Keratinocyte (primary cell): ENCODE measurements around the gene SLC6A5. TPM values are rescaled to one million over a fixed set of nuclear protein-coding genes. Genes with fewer than 3 reads are reported as not detected.

Experiments
- DNase-seq: peaks from one replicate; pipeline ENCODE4 v3.0.0-alpha.2; 2011; ENCODE audit warnings: low read depth, missing footprints, low spot score
- FAIRE-seq: peaks from 2 replicates; lab custom pipeline; 2011; peaks lifted over from hg19 to GRCh38; lab: Jason Lieb, UNC
- H2AFZ ChIP-seq: 2 replicates; pipeline ENCODE4 v1.6.0; 2012; ENCODE audit warnings: low read length, control low read depth, inconsistent platforms; ENCODE audit not compliant: control insufficient read depth
- H3K27ac ChIP-seq: 2 replicates; pipeline ENCODE4 v1.5.1; 2011; ENCODE audit warnings: low read length; ENCODE audit not compliant: control insufficient read depth, insufficient read depth
- H3K27me3 ChIP-seq: 3 replicates; pipeline ENCODE4 v1.6.0; 2011; ENCODE audit warnings: low read length; ENCODE audit not compliant: control insufficient read depth, insufficient read depth; ENCODE audit errors: extremely low read depth
- H3K36me3 ChIP-seq, 2 experiments: 2 replicates in 1 of 2; 3 replicates in 1 of 2; pipeline ENCODE4 v1.5.1; 2011; ENCODE audit warnings: low read length in 2 of 2, mild to moderate bottlenecking in 1 of 2; ENCODE audit not compliant: control insufficient read depth in 2 of 2, insufficient read depth in 2 of 2; ENCODE audit errors: extremely low read depth in 1 of 2
- H3K4me1 ChIP-seq: 3 replicates; pipeline ENCODE4 v1.5.1; 2011; ENCODE audit warnings: low read length; ENCODE audit not compliant: control insufficient read depth, insufficient read depth; ENCODE audit errors: extremely low read depth
- H3K4me2 ChIP-seq: 3 replicates; pipeline ENCODE4 v1.6.0; 2011; ENCODE audit warnings: low read depth, low read length; ENCODE audit not compliant: control insufficient read depth, insufficient read depth; ENCODE audit errors: extremely low read depth
- H3K4me3 ChIP-seq, 3 experiments: fragments of 200-600 bp in 1 of 3; sonication (generic) in 1 of 3; 2 replicates in 2 of 3; 3 replicates in 1 of 3; pipeline ENCODE4 v1.5.1; 2011 to 2016; ENCODE audit warnings: low read length in 3 of 3, mild to moderate bottlenecking in 3 of 3, control low read depth in 2 of 3, inconsistent platforms in 1 of 3, low read depth in 1 of 3, mixed read lengths in 1 of 3, mixed run types in 1 of 3, moderate library complexity in 1 of 3; ENCODE audit not compliant: control insufficient read depth in 2 of 3, insufficient read depth in 2 of 3; ENCODE audit errors: extremely low read depth in 1 of 3
- H3K79me2 ChIP-seq: 2 replicates; pipeline ENCODE4 v1.6.0; 2012; ENCODE audit warnings: low read length; ENCODE audit not compliant: control insufficient read depth, insufficient read depth
- H3K9ac ChIP-seq: 3 replicates; pipeline ENCODE4 v1.6.0; 2011; ENCODE audit warnings: low read length; ENCODE audit not compliant: control insufficient read depth, insufficient read depth; ENCODE audit errors: extremely low read depth
- H3K9me1 ChIP-seq: 3 replicates; pipeline ENCODE4 v1.6.0; 2011; ENCODE audit warnings: low read length; ENCODE audit not compliant: control insufficient read depth, insufficient read depth; ENCODE audit errors: extremely low read depth
- H3K9me3 ChIP-seq: 2 replicates; pipeline ENCODE4 v1.5.1; 2012; ENCODE audit warnings: low read depth, low read length; ENCODE audit not compliant: control insufficient read depth
- H4K20me1 ChIP-seq: 3 replicates; pipeline ENCODE4 v1.6.0; 2011; ENCODE audit warnings: low read length; ENCODE audit not compliant: control insufficient read depth, insufficient read depth; ENCODE audit errors: extremely low read depth
- EZH2 ChIP-seq: IDR thresholded peaks from one replicate; pipeline ENCODE4 v1.6.1; 2012; ENCODE audit warnings: inconsistent platforms, mild to moderate bottlenecking, low read length, moderate library complexity
- dilution Hi-C: fragments of 300-500 bp; cut with MboI; formaldehyde crosslinking; loops from one replicate; pipeline ENCODE4 v1.7.0; 2020; ENCODE audit warnings: low sequenced_read_pairs; ENCODE audit not compliant: extremely low pct_ligation_motif_present
- polyA plus RNA-seq, 5 experiments: library from polyadenylated mRNA; depleted of rRNA in 3 of 5; stranded (reverse) in 3 of 5; stranded (forward) in 1 of 5; unstranded in 1 of 5; fragments of >200 nt; gene quantifications; 1 replicate in 1 of 5; 2 replicates in 3 of 5; 3 replicates in 1 of 5; pipeline versions ENCODE4 v1.2.1 to v1.2.3, GENCODE V29; 2011 to 2012; ENCODE audit warnings: missing spikeins in 2 of 5, low read depth in 1 of 5, low replicate concordance in 1 of 5
- TF ChIP-seq, protein P1 (sequence below), 3 experiments: IDR thresholded peaks in 1 of 3; conservative IDR thresholded peaks in 1 of 3; optimal IDR thresholded peaks in 1 of 3; 2 replicates in 2 of 3; 3 replicates in 1 of 3; pipeline versions ENCODE3 to v1.5.1; 2011; ENCODE audit warnings: low read length in 3 of 3, mild to moderate bottlenecking in 3 of 3, moderate library complexity in 2 of 3, control low read depth in 1 of 3, inconsistent platforms in 1 of 3; ENCODE audit not compliant: insufficient read depth in 2 of 3; ENCODE audit errors: extremely low read depth in 1 of 3

The SLC6A5 gene
- polyA plus RNA-seq, 1 donor (not counting 4 experiments of a cell fraction or from before 2014, with no cell fraction given), result not detected

DNA sequence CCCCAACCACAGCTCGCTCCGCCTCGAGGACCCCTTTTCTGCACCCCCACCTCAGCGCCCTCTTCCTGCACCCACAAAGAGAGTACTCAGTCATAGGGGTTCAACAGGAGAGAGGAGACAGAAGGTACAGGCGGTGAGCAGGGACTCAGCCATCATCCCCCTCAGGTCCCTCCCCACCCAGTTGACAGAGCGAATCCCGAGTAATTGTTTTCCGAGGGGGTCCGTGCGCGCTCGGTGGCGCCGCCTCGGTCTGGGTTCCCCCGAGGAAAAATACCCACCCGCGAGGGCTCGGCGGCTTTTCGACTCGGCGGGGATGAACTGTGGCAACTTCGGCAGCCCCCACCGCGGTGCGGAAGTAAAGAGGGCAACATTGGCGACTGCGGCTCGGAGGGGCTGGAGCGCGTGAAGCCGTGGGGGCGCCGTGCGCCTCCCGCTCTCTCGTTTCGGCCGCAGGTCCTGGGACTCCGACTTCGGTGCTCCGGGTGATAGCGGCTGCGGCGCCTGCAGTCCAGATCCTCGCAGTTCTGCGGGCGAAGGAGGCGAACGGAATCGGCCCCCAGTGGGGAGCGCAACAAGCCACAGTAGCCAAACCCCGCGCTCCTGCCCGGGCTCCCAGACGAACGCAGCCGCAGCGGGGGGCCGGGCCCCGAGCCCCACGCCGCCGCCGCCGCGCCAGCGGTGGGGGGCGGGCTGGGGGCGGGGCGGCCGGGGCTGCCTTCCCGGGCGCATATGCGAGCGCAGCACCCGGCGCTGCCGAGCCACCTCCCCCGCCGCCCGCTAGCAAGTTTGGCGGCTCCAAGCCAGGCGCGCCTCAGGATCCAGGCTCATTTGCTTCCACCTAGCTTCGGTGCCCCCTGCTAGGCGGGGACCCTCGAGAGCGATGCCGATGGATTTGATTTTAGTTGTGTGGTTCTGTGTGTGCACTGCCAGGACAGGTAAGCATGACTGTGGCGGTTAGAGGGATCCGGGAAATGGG lies 69.7 kb downstream of the SLC6A5 start, which contains the start of gene NELL1:
Gene NELL1, plus strand, starts transcription at position 743 of the 976 bp plus-strand sequence.
- Histone ChIP-seq H3K9me1 (no peaks in the 10 kb centered on the region), H3K4me3 (no peak within 1 kb of the TSS), H3K4me2 (peak within 1 kb of the TSS; percentile 23), H3K4me1 (no peaks in the 10 kb centered on the region), H3K9ac (no peak within 1 kb of the TSS), H3K27me3 (peaks cover 53% of the 10 kb centered on the region), H3K79me2 (no peaks in the 10 kb centered on the region), H3K36me3 (no peaks in the 10 kb centered on the region), H4K20me1 (no peaks in the 10 kb centered on the region), H2AFZ (no peak within 1 kb of the TSS), H3K27ac (no peak within 1 kb of the TSS), H3K9me3 (no peaks in the 10 kb centered on the region)
- TF ChIP-seq EZH2, result peak; percentile 91
- TF ChIP-seq, protein P1, sequence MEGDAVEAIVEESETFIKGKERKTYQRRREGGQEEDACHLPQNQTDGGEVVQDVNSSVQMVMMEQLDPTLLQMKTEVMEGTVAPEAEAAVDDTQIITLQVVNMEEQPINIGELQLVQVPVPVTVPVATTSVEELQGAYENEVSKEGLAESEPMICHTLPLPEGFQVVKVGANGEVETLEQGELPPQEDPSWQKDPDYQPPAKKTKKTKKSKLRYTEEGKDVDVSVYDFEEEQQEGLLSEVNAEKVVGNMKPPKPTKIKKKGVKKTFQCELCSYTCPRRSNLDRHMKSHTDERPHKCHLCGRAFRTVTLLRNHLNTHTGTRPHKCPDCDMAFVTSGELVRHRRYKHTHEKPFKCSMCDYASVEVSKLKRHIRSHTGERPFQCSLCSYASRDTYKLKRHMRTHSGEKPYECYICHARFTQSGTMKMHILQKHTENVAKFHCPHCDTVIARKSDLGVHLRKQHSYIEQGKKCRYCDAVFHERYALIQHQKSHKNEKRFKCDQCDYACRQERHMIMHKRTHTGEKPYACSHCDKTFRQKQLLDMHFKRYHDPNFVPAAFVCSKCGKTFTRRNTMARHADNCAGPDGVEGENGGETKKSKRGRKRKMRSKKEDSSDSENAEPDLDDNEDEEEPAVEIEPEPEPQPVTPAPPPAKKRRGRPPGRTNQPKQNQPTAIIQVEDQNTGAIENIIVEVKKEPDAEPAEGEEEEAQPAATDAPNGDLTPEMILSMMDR (optimal IDR thresholded peaks at IDR 0.05 in 1 of 3, IDR thresholded peaks at IDR 0.05 in 1 of 3, conservative IDR thresholded peaks at IDR 0.05 in 1 of 3; ENCODE audit: extremely low read depth in 1 of 3, insufficient read depth in 2 of 3, low read length in 3 of 3), result no peak
- dilution Hi-C loops, result no loop called here
- FAIRE-seq, result no peak
- no peak for DNase-seq

DNA sequence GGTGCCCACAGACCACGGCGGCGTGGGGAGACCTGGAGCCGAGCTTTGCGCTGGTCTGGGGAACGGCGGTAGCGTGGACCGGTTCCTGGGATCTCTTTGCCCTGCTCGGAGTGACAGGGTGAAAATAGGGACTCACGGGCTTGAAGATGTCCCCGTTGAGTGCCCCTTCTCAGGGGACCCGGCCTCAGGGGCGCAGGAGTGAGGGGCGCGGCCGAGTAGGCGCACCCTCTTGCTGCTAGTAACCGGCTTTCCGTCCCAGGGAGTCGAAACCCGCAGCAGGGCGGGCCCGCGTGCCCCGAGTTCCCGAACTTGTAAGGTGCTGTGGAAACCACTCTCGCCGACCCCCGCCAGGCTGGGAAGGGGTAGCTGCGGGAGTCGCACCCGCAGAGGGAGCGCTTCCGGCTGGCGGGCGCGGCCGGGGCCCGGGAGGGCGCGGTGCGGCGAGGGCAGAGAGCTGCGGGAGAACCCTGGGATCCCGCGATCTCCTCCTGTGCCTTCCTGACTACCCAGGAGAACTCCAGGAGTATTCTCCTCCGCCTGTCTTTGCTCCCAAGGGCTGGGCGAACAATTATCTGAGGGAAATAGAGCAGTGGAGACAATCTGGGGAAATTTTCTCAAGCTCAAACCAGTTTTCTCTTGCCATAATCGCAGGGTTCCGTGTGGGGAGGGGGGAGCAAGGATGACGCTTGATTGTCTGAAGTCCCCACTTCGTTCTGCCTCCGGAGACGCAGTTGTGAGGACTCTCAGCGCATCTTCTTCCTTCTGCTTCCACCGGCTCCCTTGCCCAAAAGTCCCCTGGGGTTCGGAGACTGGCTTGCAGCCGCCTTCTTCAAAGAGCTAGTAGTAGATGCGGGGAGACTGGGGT lies 70.6 kb downstream of the SLC6A5 start:
- H3K79me2 ChIP-seq, result no peaks in the 10 kb centered on the region
- no peaks in the 10 kb centered on the region for H3K36me3 ChIP-seq
- dilution Hi-C loops, result no loop called here
- DNase-seq (no peak), FAIRE-seq (no peak)
- no peaks in the 10 kb centered on the region for H3K4me1 ChIP-seq
- peaks cover 53% of the 10 kb centered on the region for H3K27me3 ChIP-seq
- no peak overlapping the region for H3K9ac ChIP-seq
- peak overlapping the region; percentile 23 for H3K4me2 ChIP-seq
- H3K9me3 ChIP-seq, result no peaks in the 10 kb centered on the region
- no peak overlapping the region for H3K27ac ChIP-seq
- H3K9me1 ChIP-seq, result no peaks in the 10 kb centered on the region
- TF ChIP-seq, protein P1 (optimal IDR thresholded peaks at IDR 0.05 in 1 of 3, IDR thresholded peaks at IDR 0.05 in 1 of 3, conservative IDR thresholded peaks at IDR 0.05 in 1 of 3; ENCODE audit: extremely low read depth in 1 of 3, insufficient read depth in 2 of 3, low read length in 3 of 3), result no peak
- TF ChIP-seq EZH2, result peak; percentile 95
- H4K20me1 ChIP-seq, result no peaks in the 10 kb centered on the region
- H2AFZ ChIP-seq, result no peak overlapping the region
- no peak overlapping the region for H3K4me3 ChIP-seq
